Measurements from ENCODE around the gene CBX2. TPM values are rescaled to one million over a fixed set of nuclear protein-coding genes. Genes with fewer than 3 reads are reported as not detected.

CBX2 gene
- total RNA-seq (1 to 10 TPM in 2 of 4 donors, under 1 TPM in 2; 0.40 to 2.3 (median 0.79) TPM), polyA plus RNA-seq (1 to 10 TPM in 1 of 3 donors, under 1 TPM in 2; 0.44 to 1.0 (median 0.51) TPM)
- long read RNA-seq, donor 1, partial matches to known transcripts = 0 of 1 reads
- long read RNA-seq, donor 1, other reads (novel, unspliced or antisense) = 1 of 1 reads
- long read RNA-seq, donor 2 = 0 reads

- Histone ChIP-seq H3K36me3 (ENCODE audit: insufficient read depth in 1 of 2, low read depth in 1 of 2) (no peaks in the 10 kb centered on the region), H3K27me3 (ENCODE audit: insufficient read depth in 3 of 3, low read length in 2 of 3) (peaks cover 0 to 90% (median 29%) of the 10 kb centered on the region in 3 donors), H3K4me1 (peaks cover 5% of the 10 kb centered on the region), H3K27ac (no peak within 1 kb of the TSS), H3K4me3 (peak within 1 kb of the TSS; percentile 71), H3K9me3 (no peaks in the 10 kb centered on the region)
- WGBS, 3 donors = 1 to 3% methylated on average over 8 to 89 of the region's 96 CpGs; no CpG with 5 or more reads in 1 of the 3 donors
- DNase-seq (peak; percentile 81 to 87), ATAC-seq (peak; percentile 62 to 87 (median 77))
- intact Hi-C loops (cut with DNase I) = no loop called here
- no peak for TF ChIP-seq CTCF (IDR thresholded peaks at IDR 0.05)
Observed at GRCh38 chr17:79777894-79778503, at the start of gene CBX2. Gene CBX2 (plus strand): TSS chr17:79778148. CDS start chr17:79778236, 88 bp downstream.

GRCh38 chr17:79728169-79728907 lies 49.6 kb upstream of the CBX2 start:
- intact Hi-C loops (cut with DNase I) = no loop called here
- Histone ChIP-seq H3K27ac (no peak overlapping the region), H3K27me3 (ENCODE audit: insufficient read depth in 3 of 3, low read length in 2 of 3) (peaks cover 0 to 2% (median 0%) of the 10 kb centered on the region in 3 donors), H3K36me3 (ENCODE audit: insufficient read depth in 1 of 2, low read depth in 1 of 2) (no peaks in the 10 kb centered on the region), H3K4me1 (no peaks in the 10 kb centered on the region), H3K4me3 (peak overlapping the region; percentile 58), H3K9me3 (no peaks in the 10 kb centered on the region)
- ATAC-seq (peak; percentile 83 to 97 (median 88)), DNase-seq (peak; percentile 77 to 83)
- WGBS, 3 donors = 49 to 54% (median 50%) methylated on average over 21 to 22 of the region's 22 CpGs
- no peak for TF ChIP-seq CTCF (IDR thresholded peaks at IDR 0.05)

- Histone ChIP-seq H3K27ac (no peak overlapping the region), H3K27me3 (ENCODE audit: insufficient read depth in 3 of 3, low read length in 2 of 3) (peaks cover 0 to 2% (median 0%) of the 10 kb centered on the region in 3 donors), H3K9me3 (no peaks in the 10 kb centered on the region), H3K4me3 (peak overlapping the region; percentile 58), H3K4me1 (no peaks in the 10 kb centered on the region), H3K36me3 (ENCODE audit: insufficient read depth in 1 of 2, low read depth in 1 of 2) (no peaks in the 10 kb centered on the region)
- WGBS, 3 donors = 70 to 77% (median 72%) methylated on average over 26 of the region's 26 CpGs
- ATAC-seq (peak in 3 of 4 donors; percentile 15 to 23 (median 23)), DNase-seq (no peak)
- intact Hi-C loops (cut with DNase I) = no loop called here
- no peak for TF ChIP-seq CTCF (IDR thresholded peaks at IDR 0.05)
Observed at GRCh38 chr17:79728908-79729471, 49.0 kb upstream of the CBX2 start.

GRCh38 chr17:79729761-79730160 lies 48.2 kb upstream of the CBX2 start:
- intact Hi-C loops (cut with DNase I) = no loop called here
- 94% methylated on average over 12 of the region's 12 CpGs for WGBS, 3 donors
- no peaks in the 10 kb centered on the region for H3K9me3 ChIP-seq
- no peaks in the 10 kb centered on the region for H3K4me1 ChIP-seq
- no peak for TF ChIP-seq CTCF (IDR thresholded peaks at IDR 0.05)
- no peak overlapping the region for H3K27ac ChIP-seq
- H3K27me3 ChIP-seq (ENCODE audit: insufficient read depth in 3 of 3, low read length in 2 of 3) = peaks cover 0 to 2% (median 0%) of the 10 kb centered on the region in 3 donors
- no peak overlapping the region for H3K4me3 ChIP-seq
- ATAC-seq = no peak
- no peak for DNase-seq
- no peaks in the 10 kb centered on the region for H3K36me3 ChIP-seq (ENCODE audit: insufficient read depth in 1 of 2, low read depth in 1 of 2)

Measured in psoas muscle (tissue), 8 donors.